GM19023 (cell line): ENCODE data around the gene KCNJ12.

ENCODE experiments used
- ATAC-seq: cut with Tn5 transposase; IDR thresholded peaks from one replicate; pipeline ENCODE4 v1.9.1; 2021; ENCODE audit warnings: mild to moderate bottlenecking, moderate library complexity; ENCODE audit not compliant: unreplicated experiment

Gene KCNJ12

DNA sequence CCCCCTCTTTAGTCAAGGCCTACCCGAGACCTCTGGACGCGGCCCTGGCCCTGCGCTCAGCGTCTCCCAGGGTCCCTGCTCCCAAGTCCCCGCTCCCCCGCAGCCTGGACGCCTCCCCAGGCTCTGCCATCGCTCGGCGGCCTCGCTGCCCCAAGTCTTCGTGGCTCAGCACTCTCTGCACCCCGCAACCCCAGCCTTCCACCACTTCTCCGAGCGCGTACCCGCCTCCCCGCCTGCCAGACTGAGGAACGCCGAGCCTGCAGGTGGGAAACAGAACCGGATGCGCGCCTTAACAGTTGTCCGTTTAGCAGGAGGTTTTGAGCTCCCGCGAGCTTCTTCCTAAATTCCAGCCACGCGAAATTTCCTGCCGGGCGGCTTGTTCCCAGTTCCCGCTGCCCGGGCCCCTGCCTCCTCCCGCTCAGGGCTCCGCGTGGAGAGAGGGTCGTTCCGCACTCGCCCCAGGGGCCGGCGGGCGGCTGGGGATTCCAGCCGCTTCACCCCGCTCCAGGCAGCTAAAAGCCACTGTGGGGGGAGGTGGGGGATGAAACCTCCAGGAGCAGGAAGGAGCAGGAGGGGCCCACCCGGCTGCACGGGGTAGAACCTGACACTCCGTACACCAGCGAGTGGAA is 87.7 kb downstream of the KCNJ12 start:
- ATAC-seq = no peak

DNA sequence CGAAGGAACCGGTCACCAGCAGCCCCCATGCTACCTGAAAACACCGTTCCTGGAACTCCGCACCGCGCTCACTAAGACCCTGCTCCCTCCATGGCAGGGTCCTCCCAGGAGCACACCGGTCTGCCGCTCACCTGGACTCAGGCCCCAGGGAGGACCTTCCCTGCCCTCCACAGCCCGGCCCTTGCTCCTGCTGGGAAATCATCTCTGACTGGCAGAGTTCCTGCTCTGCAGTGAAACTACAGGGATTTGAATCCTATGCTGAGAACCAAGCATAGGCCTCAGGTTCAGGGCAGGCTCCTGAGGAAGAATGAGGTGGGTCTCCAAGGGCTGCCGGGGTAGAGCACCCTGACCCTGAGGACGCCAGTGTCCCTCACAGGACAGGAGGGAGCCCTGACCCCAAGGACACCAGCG is 88.5 kb downstream of the KCNJ12 start:
- no peak for ATAC-seq

- no peak for ATAC-seq
Measured at GRCh38 chr17:21466550-21466949, 90.4 kb downstream of the KCNJ12 start.

- no peak for ATAC-seq
Measured at GRCh38 chr17:21467196-21467595, 91.0 kb downstream of the KCNJ12 start.

DNA sequence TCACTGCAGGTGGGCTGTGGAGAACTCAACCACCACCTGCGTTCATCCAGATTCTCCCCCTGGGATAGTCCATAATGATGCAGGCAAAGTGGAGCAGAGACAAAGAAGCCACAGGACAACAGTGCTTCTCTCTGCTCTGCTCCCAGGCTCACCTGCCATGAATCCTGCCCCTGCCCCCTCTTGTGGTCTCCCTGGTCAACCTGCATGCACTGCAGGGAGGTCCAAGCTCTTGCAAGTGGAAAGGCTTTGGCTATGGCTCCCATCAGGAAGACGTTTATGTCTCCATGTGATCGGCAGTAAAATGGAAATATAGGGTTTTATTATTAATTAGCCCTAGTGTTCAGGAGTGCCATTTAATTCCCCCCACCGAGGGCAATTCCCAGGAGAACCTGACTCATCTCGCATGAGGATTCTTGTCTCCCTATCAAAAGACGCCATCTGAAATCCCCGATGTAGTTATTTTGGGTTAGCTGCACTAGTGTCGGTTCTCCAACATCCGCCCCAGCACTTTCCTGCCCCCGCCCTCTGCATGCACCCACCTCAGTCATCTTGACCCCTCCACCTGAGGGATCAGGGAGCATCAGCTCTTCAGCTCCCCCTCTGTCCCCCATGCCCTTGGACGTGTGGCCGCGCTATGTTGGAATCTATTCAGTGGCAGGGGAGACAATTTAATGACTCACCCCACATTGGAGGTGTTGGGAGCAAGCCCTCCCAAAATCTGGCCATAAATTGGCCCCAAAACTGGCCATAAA is 91.8 kb downstream of the KCNJ12 start:
- ATAC-seq = no peak
